Measurements from ENCODE around the gene ZMYND8. TPM values are rescaled to one million over a fixed set of nuclear protein-coding genes. Genes with fewer than 3 reads are reported as not detected.

Gene ZMYND8
- total RNA-seq, 4 donors from 2014 or later: 22.7 to 44.5 (median 28.6) TPM

DNA sequence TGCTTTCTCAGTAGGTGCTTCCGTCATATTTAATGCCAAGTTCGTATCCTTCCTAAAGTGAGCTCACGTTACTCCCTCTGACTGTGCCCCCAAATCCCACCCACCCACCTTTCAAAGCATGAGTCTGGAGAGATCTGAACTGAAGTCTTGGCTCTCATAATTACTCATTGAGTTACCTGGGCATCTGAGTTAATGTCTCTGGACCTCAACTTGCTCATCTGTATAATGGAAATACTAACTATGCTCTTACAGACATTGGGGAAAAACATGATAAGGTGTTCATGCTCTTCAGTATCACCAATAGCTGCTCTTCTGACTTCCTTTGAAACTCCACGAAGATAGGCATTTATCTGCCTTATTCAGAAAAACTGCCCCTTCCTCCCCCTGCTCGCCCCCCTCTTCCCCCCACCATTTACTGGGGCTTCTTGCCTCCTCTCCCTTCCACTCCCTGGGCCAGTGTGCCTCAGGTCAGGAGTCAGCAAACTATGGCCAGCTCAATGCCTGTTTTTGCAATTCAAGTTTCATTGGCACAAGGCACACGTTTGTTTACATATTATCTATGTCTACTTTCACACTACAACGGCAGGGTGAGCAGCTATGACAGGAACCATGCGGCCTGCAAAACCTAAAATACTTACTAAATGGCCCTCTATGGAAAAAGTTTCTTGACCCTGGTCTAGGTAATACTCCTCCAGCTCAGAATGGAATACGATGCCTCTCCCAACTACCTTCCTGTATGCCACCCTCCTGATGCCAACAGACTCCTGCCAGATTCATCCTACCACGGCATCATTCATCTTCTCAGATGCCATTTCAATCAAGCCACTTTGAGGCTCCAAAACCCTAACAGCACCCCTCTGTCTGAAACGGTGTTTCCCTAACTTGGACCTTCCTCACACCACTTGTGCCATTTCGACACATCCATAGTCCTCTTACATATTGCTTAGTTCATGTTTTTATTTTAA, 138.7 kb downstream of the ZMYND8 start:
- DNase-seq (ENCODE audit: low spot score) (no peak), ATAC-seq (ENCODE audit: low FRiP score) (no peak)
- TF ChIP-seq, protein P1, sequence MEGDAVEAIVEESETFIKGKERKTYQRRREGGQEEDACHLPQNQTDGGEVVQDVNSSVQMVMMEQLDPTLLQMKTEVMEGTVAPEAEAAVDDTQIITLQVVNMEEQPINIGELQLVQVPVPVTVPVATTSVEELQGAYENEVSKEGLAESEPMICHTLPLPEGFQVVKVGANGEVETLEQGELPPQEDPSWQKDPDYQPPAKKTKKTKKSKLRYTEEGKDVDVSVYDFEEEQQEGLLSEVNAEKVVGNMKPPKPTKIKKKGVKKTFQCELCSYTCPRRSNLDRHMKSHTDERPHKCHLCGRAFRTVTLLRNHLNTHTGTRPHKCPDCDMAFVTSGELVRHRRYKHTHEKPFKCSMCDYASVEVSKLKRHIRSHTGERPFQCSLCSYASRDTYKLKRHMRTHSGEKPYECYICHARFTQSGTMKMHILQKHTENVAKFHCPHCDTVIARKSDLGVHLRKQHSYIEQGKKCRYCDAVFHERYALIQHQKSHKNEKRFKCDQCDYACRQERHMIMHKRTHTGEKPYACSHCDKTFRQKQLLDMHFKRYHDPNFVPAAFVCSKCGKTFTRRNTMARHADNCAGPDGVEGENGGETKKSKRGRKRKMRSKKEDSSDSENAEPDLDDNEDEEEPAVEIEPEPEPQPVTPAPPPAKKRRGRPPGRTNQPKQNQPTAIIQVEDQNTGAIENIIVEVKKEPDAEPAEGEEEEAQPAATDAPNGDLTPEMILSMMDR (IDR thresholded peaks at IDR 0.05): no peak

DNA sequence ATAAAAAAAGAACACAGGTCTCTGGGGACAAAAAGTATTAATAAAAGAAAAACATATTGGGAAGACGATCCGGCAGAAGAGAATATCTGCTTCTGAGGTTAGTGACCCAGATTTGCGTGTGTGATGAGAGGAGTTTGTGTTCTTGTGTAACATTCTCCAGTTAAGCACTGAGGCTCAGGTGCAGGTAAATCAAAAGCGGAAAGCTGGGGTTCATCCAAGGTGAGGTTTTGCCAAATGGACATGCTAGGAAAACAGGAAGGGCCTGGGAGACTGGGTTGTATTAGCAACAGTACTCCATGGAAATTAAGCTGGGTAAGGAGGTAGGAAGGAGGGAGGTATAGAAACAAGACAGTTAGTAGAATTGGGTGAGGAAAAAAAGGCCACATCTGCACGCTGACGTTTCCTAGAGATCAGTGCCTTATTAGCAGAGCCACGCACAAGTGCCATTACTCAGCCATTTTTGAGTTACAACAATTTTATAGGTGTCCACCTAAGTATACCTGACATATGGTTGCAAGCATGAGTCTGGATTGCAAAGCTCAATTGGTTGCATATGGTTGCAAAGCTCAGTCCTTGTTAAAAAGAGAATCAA, 139.6 kb downstream of the ZMYND8 start:
- ATAC-seq (ENCODE audit: low FRiP score): no peak
- no peak for DNase-seq (ENCODE audit: low spot score)
- TF ChIP-seq, protein P1 (IDR thresholded peaks at IDR 0.05): no peak

DNA sequence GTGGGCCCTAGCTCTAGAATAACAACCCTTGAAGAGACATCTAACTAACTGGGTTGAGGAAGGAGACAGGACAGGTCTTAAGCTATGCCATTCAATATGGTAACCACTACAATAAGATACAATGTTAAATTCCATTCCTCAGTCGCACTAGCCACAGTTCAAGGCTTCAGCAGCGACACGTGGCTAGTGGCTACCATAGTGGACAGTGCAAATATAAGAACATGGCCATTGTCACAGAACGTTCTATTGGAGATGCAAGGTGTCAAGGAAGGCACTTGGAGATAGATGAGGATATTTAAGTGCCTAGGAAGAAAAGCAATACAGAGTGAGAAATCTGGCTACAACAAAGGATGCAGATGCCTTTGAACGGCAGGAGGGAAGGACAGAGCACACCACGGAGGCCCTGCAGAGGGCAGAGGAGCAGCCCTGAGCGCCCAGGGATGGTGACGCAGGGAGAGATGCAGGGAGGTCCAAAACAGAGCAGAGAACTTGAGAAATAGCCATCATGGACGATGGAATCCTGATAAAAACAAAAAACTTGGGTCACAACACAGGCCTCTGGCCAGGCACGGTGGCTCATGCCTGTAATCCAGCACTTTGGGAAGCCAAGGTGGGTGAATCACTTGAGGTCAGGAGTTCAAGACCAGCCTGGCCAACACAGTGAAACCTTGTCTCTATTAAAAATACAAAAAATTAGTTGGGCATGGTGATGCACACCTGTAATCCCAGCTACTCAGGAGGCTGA, 140.7 kb downstream of the ZMYND8 start:
- ATAC-seq (ENCODE audit: low FRiP score) (no peak), DNase-seq (ENCODE audit: low spot score) (no peak)
- TF ChIP-seq, protein P1 (IDR thresholded peaks at IDR 0.05): no peak

DNA sequence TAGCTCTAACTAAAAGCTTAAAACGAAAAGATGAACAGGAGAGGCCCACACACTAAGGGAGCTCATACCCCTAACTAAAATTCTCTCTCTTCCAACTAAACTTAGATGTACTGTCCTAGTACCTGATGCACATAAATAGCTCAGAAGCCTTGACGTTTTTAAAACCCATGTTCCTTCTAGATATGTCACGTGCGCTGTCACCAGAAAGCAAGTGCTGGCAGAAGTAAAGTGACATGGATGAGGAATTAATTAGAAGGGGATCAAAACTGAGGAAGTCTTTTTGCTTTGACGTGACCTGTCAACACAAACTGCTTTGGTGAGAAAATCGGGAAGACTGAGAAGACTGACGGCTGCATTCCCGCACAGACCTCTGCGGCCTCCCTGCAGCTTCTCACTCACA, 142.5 kb downstream of the ZMYND8 start:
- TF ChIP-seq, protein P1 (IDR thresholded peaks at IDR 0.05): no peak
- DNase-seq (ENCODE audit: low spot score) (no peak), ATAC-seq (ENCODE audit: low FRiP score) (no peak)

DNA sequence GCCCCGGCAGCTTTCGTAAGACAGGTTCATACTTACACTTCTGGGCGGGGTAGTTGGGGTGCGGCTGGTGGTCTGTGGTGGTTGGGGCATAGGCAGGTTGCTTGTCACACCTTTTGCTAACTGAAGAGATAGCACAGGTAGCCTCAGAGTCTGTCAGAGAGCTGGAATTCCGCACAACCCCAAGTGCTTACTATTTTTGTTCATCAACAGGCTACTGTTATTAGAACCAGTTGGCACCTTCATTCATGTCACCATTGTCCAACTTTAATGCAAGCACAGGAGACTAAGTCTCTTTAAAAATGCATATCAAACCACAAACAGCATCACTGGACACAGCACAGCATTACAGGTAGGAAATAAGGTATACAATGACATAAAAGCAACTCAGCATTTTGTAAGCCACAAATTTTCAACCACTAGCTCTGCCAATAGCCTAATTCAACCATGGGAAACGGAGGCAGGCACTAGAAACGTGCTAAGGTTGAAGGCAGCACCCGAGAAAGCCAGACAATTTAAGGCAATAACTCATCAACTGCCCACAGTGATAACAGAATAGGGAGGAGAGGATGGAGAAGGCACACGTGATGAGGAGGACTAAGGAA, 143.8 kb downstream of the ZMYND8 start:
- DNase-seq (ENCODE audit: low spot score) (no peak), ATAC-seq (ENCODE audit: low FRiP score) (no peak)
- TF ChIP-seq, protein P1 (IDR thresholded peaks at IDR 0.05): no peak

DNA sequence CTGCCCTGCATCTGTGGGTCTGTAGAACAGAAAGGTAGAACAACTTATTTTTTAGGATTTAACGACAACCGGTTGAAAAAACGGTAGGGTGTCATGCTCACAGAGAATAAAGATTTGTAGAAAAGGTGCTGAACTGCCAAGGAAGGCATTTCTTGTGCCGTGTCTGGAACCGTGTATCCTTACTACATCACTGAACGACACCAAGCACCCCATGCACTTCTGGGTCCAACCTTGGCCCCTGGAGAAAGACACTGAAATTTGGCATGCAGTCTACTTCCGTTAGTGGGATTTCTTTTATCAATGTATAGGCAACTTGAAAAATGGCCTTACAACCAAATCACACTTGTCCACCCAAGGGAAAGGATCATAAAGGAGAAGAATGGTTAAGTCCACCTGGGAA, 145.5 kb downstream of the ZMYND8 start:
- ATAC-seq (ENCODE audit: low FRiP score) (no peak), DNase-seq (ENCODE audit: low spot score) (no peak)
- TF ChIP-seq, protein P1 (IDR thresholded peaks at IDR 0.05): no peak
